C4-2B (cell line): ENCODE data around the gene TEAD3.

Source experiments
- CTCF ChIP-seq: fragments of 450-650 bp; conservative IDR thresholded peaks from 2 replicates; pipeline ENCODE4 v1.5.1; 2017; ENCODE audit warnings: mild to moderate bottlenecking
- ZFX ChIP-seq: fragments of 450-650 bp; IDR thresholded peaks from 2 replicates; pipeline ENCODE4 v1.6.1; 2017

- no peak for TF ChIP-seq CTCF
- TF ChIP-seq ZFX: no peak
Measured at GRCh38 chr6:35465646-35466045, 31.2 kb downstream of the TEAD3 start.
